ENCODE data around the gene CCDC9.

CCDC9 gene

GRCh38 chr19:47255879-47256692 is at the start of gene CCDC9:
Gene CCDC9, plus strand, starts transcription at chr19:47256525. Its CDS starts 1,876 bp downstream, at chr19:47258401.
- DNase-seq, result peak; percentile 96

GRCh38 chr19:47209319-47210179 is 46.8 kb upstream of the CCDC9 start:
- no peak for DNase-seq

GRCh38 chr19:47210180-47210490 is 46.2 kb upstream of the CCDC9 start:
- no peak for DNase-seq

GRCh38 chr19:47210689-47211316 is 45.5 kb upstream of the CCDC9 start:
- DNase-seq, result peak; percentile 84

- no peak for DNase-seq
Measured at GRCh38 chr19:47215581-47215980, 40.7 kb upstream of the CCDC9 start.

GRCh38 chr19:47221080-47221841 is 35.1 kb upstream of the CCDC9 start:
- no peak for DNase-seq

GRCh38 chr19:47221890-47222289 is 34.4 kb upstream of the CCDC9 start:
- no peak for DNase-seq

GRCh38 chr19:47225746-47226425 is 30.4 kb upstream of the CCDC9 start:
- peak; percentile 86 for DNase-seq

- DNase-seq, result peak; percentile 76
Measured at GRCh38 chr19:47226426-47227351, 29.6 kb upstream of the CCDC9 start.

GRCh38 chr19:47227352-47228167 is 28.8 kb upstream of the CCDC9 start:
- DNase-seq, result peak; percentile 67

- DNase-seq, result no peak
Measured at GRCh38 chr19:47228168-47228936, 28.0 kb upstream of the CCDC9 start.

GRCh38 chr19:47228937-47229675 is 27.2 kb upstream of the CCDC9 start:
- DNase-seq, result no peak

- DNase-seq, result no peak
Measured at GRCh38 chr19:47229676-47230053, 26.7 kb upstream of the CCDC9 start.

GRCh38 chr19:47230054-47230920 is 26.0 kb upstream of the CCDC9 start:
- peak; percentile 75 for DNase-seq

- no peak for DNase-seq
Measured at GRCh38 chr19:47230921-47231214, 25.5 kb upstream of the CCDC9 start, which contains the start of gene BBC3. Gene BBC3, minus strand, starts transcription at chr19:47231199. Its CDS starts 2,768 bp downstream, at chr19:47228431.

- DNase-seq, result peak; percentile 86
Measured at GRCh38 chr19:47231215-47232054, 24.9 kb upstream of the CCDC9 start.

All from activated CD4-positive, alpha-beta T cell treated with anti-CD3 and anti-CD28 coated beads, Interleukin-2, amount 50 U/mL, for 16 hours (primary cell).